GM12878 (cell line): ENCODE results near the gene EIF1AX. TPM values are rescaled to one million over a fixed set of nuclear protein-coding genes. Genes with fewer than 3 reads are reported as not detected.

Experiments
- ATAC-seq: fragments of 200-7000 bp; cut with Tn5 transposase; 3 replicates; pipeline ENCODE4 v1.9.1; 2020; ENCODE audit warnings: mild to moderate bottlenecking, moderate library complexity
- BruUV-seq: library from RNA; stranded (reverse); fragments of 400-500 nt; replicated peaks from 2 replicates; lab custom pipeline; 2021; lab: Mats Ljungman, UMichigan
- CTCF ChIA-PET: fragments of 300-600 bp; sonication (Branson Sonifier 250); formaldehyde crosslinking; extraction: SDS; loops from one replicate; lab custom pipeline; 2021; ENCODE audit warnings: inconsistent platforms; lab: Yijun Ruan, JAX
- POLR2A ChIA-PET: fragments of 350-600 bp; formaldehyde crosslinking; extraction: SDS; loops from one replicate; lab custom pipeline; 2021; ENCODE audit warnings: inconsistent platforms; lab: Charles Lee
- RAD21 ChIA-PET: fragments of 300-600 bp; sonication (Branson Sonifier 250); formaldehyde crosslinking; loops from one replicate; lab custom pipeline; 2023; ENCODE audit warnings: antibody characterized with exemption; ENCODE audit not compliant: unreplicated experiment; lab: Charles Lee
- SMC1A ChIA-PET: fragments of 300-600 bp; sonication (Branson Sonifier 250); formaldehyde crosslinking; loops from one replicate; lab custom pipeline; 2023; ENCODE audit not compliant: unreplicated experiment, uncharacterized antibody; lab: Charles Lee
- DNase-seq: peaks from one replicate; pipeline ENCODE4 v3.0.0-alpha.2; 2011; ENCODE audit warnings: low read depth, low spot score
- FAIRE-seq: peaks from 3 replicates; lab custom pipeline; 2011; peaks lifted over from hg19 to GRCh38; lab: Jason Lieb, UNC
- H2AFZ ChIP-seq: 2 replicates; pipeline ENCODE4 v1.6.0; 2011; ENCODE audit warnings: low read depth, low read length, control low read depth; ENCODE audit not compliant: control insufficient read depth
- H3K27ac ChIP-seq: 2 replicates; pipeline ENCODE4 v1.5.1; 2011; ENCODE audit warnings: control low read depth; ENCODE audit not compliant: control insufficient read depth, insufficient read depth
- H3K27me3 ChIP-seq, 2 experiments: replicated peaks in 1 of 2; 2 replicates each; pipeline versions ENCODE4 v1.6.0 to v1.6.1; 2011; ENCODE audit warnings: low read length in 1 of 2; ENCODE audit not compliant: control insufficient read depth in 2 of 2, insufficient read depth in 2 of 2
- H3K36me3 ChIP-seq, 2 experiments: 2 replicates each; pipeline ENCODE4 v1.5.1; 2011; ENCODE audit warnings: low read length in 1 of 2; ENCODE audit not compliant: control insufficient read depth in 2 of 2, insufficient read depth in 2 of 2
- H3K4me1 ChIP-seq: 2 replicates; pipeline ENCODE4 v1.6.1; 2011; ENCODE audit warnings: mild to moderate bottlenecking, low read length, moderate library complexity, mixed read lengths; ENCODE audit not compliant: control insufficient read depth, insufficient read depth
- H3K4me2 ChIP-seq: 2 replicates; pipeline ENCODE4 v1.6.0; 2011; ENCODE audit warnings: control low read depth; ENCODE audit not compliant: control insufficient read depth, insufficient read depth
- H3K4me3 ChIP-seq: fragments of 200-600 bp; sonication (generic); 2 replicates; pipeline ENCODE4 v1.5.1; 2016
- H3K79me2 ChIP-seq: 2 replicates; pipeline ENCODE4 v1.6.0; 2011; ENCODE audit warnings: low read length; ENCODE audit not compliant: control insufficient read depth, insufficient read depth
- H3K9ac ChIP-seq: 2 replicates; pipeline ENCODE4 v1.8.0; 2011; ENCODE audit warnings: low read length, control low read depth, mixed read lengths; ENCODE audit not compliant: control insufficient read depth, insufficient read depth
- H3K9me3 ChIP-seq: replicated peaks from 3 replicates; pipeline ENCODE4 v1.5.1; 2011; ENCODE audit warnings: mild to moderate bottlenecking, low read length; ENCODE audit not compliant: control insufficient read depth, insufficient read depth
- H4K20me1 ChIP-seq: 2 replicates; pipeline ENCODE4 v1.6.0; 2011; ENCODE audit not compliant: control insufficient read depth, insufficient read depth
- ASH2L ChIP-seq: fragments of 300-600, 200-600 bp; sonication (generic); IDR thresholded peaks from 2 replicates; pipeline ENCODE4 v1.6.1; 2017; ENCODE audit warnings: low read depth, mild to moderate bottlenecking, borderline replicate concordance
- ATF7 ChIP-seq: fragments of 450-650 bp; IDR thresholded peaks from 2 replicates; pipeline ENCODE4 v1.6.1; 2016; ENCODE audit warnings: low read depth, mild to moderate bottlenecking
- BCL3 ChIP-seq: IDR thresholded peaks from 2 replicates; pipeline ENCODE4 v1.6.1; 2011; ENCODE audit warnings: borderline replicate concordance, low read depth, mild to moderate bottlenecking, moderate library complexity, low read length; ENCODE audit not compliant: insufficient read depth, poor library complexity, severe bottlenecking
- BHLHE40 ChIP-seq, 2 experiments: fragments of 450-650 bp in 1 of 2; IDR thresholded peaks; 2 replicates each; pipeline ENCODE4 v1.6.1; 2011 to 2017; ENCODE audit warnings: low read depth in 2 of 2, borderline replicate concordance in 1 of 2, improper control_type of control experiment in 1 of 2, low read length in 1 of 2, mild to moderate bottlenecking in 1 of 2
- CBX5 ChIP-seq: sonication (generic); IDR thresholded peaks from 2 replicates; pipeline ENCODE4 v1.6.1; 2016; ENCODE audit warnings: low read depth, moderate library complexity, mild to moderate bottlenecking, inconsistent platforms
- IRF4 ChIP-seq: IDR thresholded peaks from 2 replicates; pipeline ENCODE4 v1.6.1; 2011; ENCODE audit warnings: low read depth, low read length
- KDM1A ChIP-seq: fragments of 200-600 bp; sonication (generic); IDR thresholded peaks from 2 replicates; pipeline ENCODE4 v1.6.1; 2016; ENCODE audit warnings: borderline replicate concordance
- MYC ChIP-seq: IDR thresholded peaks from 2 replicates; pipeline ENCODE4 v1.6.1; 2011; ENCODE audit warnings: mild to moderate bottlenecking, low read length, moderate library complexity, inconsistent platforms; ENCODE audit not compliant: insufficient read depth, insufficient replicate concordance, insufficient read length, severe bottlenecking
- PRDM15 ChIP-seq: fragments of 450-650 bp; formaldehyde crosslinking; IDR thresholded peaks from 2 replicates; pipeline ENCODE4 v1.4.0; 2020; ENCODE audit warnings: mild to moderate bottlenecking, moderate library complexity
- STAT1 ChIP-seq: fragments of 450-650 bp; conservative IDR thresholded peaks from 2 replicates; pipeline ENCODE4 v1.6.1; 2014; ENCODE audit warnings: antibody characterized with exemption, mild to moderate bottlenecking
- YY1 ChIP-seq: IDR thresholded peaks from 2 replicates; pipeline ENCODE4 v1.6.1; 2011; ENCODE audit warnings: low read depth, mild to moderate bottlenecking, low read length
- ZNF687 ChIP-seq: fragments of 450-650 bp; IDR thresholded peaks from 2 replicates; pipeline ENCODE4 v1.6.1; 2017; ENCODE audit warnings: mild to moderate bottlenecking, moderate library complexity
- WGBS: methylation state at CpG from one replicate; pipeline ENCODE4 v1.1.6; 2016; ENCODE audit warnings: low lambda C conversion rate; ENCODE audit not compliant: insufficient replicate concordance, insufficient coverage; ENCODE audit errors: missing lambda C conversion rate; 5-methylcytosine and 5-hydroxymethylcytosine counted together
- in situ Hi-C: fragments of 300-500 bp; cut with MboI; formaldehyde crosslinking; loops from 9 replicates; pipeline ENCODE4 v1.14.3; 2018; ENCODE audit warnings: mixed read lengths
- intact Hi-C: fragments of 100-400 bp; cut with micrococcal nuclease; formaldehyde crosslinking; loops from one replicate; pipeline ENCODE4 v1.14.2; 2022; ENCODE audit not compliant: unreplicated experiment
- polyA plus RNA-seq, 11 experiments: library from polyadenylated mRNA; depleted of rRNA in 4 of 11; unstranded in 6 of 11; stranded (reverse) in 5 of 11; fragments of >200 nt; fragmentation: Nextera tagmentation in 4 of 11; fragmentation: Illumina TruSeq in 1 of 11; extraction: Ambion mirVana in 4 of 11; extraction: Trizol in 1 of 11; gene quantifications; 1 replicate in 1 of 11; 2 replicates in 10 of 11; pipeline versions ENCODE4 v1.2.1 to v1.2.3, GENCODE V29; 2011 to 2016; ENCODE audit warnings: inconsistent platforms in 2 of 11, missing spikeins in 2 of 11, low read depth in 1 of 11
- total RNA-seq, 4 experiments: library from RNA; depleted of rRNA in 3 of 4; stranded (reverse); fragments of >200 nt in 3 of 4; fragmentation: Illumina TruSeq in 1 of 4; extraction: Trizol in 1 of 4; gene quantifications; 2 replicates each; pipeline versions ENCODE4 v1.2.1 to v1.2.3, GENCODE V29; 2013 to 2021

Gene EIF1AX
- total and polyA plus RNA-seq, 10 of the 15 experiments (the other 5 are each of a cell fraction or from before 2014, with no cell fraction given): 51.2 to 251 (median 86.6) TPM

- BruUV-seq: no TSS peak
- 95% methylated on average over 3 of the region's 3 CpGs for WGBS
- intact Hi-C loops: no loop called here
- no peaks in the 10 kb centered on the region for H3K27me3 ChIP-seq
- H3K79me2 ChIP-seq: peaks cover 20% of the 10 kb centered on the region
- ChIA-PET POLR2A (no interaction called here), CTCF (no interaction called here), RAD21 (no interaction called here), SMC1A (interaction anchor here (1.1 kb wide), 1 partner anchor 29 kb away, joined by 3 read pairs; no protein-coding TSS in a partner anchor)
- no peak overlapping the region for H3K4me3 ChIP-seq
- H3K36me3 ChIP-seq: no peaks in the 10 kb centered on the region
- H4K20me1 ChIP-seq: no peaks in the 10 kb centered on the region
- H3K9me3 ChIP-seq: no peaks in the 10 kb centered on the region
- H3K27ac ChIP-seq: no peak overlapping the region
- in situ Hi-C loops: no loop called here
- H2AFZ ChIP-seq: no peak overlapping the region
- FAIRE-seq: no peak
- no peak for DNase-seq
- H3K4me2 ChIP-seq: no peak overlapping the region
- no peak overlapping the region for H3K9ac ChIP-seq
- no peak for ATAC-seq
- peaks cover 5% of the 10 kb centered on the region; the same call in 1 of the 2 replicates for H3K4me1 ChIP-seq
- TF ChIP-seq CBX5 (no peak), BHLHE40 (IDR thresholded peaks at IDR 0.05; ENCODE audit: borderline replicate concordance in 1 of 2, low read depth in 2 of 2, low read length in 1 of 2) (no peak), YY1 (no peak), BCL3 (no peak), MYC (no peak), IRF4 (no peak), KDM1A (no peak), STAT1 (no peak), ATF7 (no peak), ZNF687 (no peak), PRDM15 (CRISPR knock-in tag) (no peak), ASH2L (no peak)
Observed at GRCh38 chrX:20144491-20144890, 2.9 kb upstream of the EIF1AX start.
